Nephron progenitor cell (in vitro differentiated cells): Measurements from ENCODE around the gene LRRC10B.
A peak's percentile ranks its signal among the peaks of the same experiment; 100 is the strongest.

ENCODE experiments used
- DNase-seq: peaks from one replicate; pipeline ENCODE4 v3.0.0; 2021
- H3K27ac Mint-ChIP-seq: 2 replicates; pipeline ENCODE4 v1.8.0; 2021; ENCODE audit warnings: mild to moderate bottlenecking, moderate library complexity, mixed read lengths
- H3K27me3 Mint-ChIP-seq: 2 replicates; pipeline ENCODE4 v1.8.0; 2021; ENCODE audit warnings: mild to moderate bottlenecking, low read depth, mixed read lengths; ENCODE audit not compliant: poor library complexity
- H3K36me3 Mint-ChIP-seq: 2 replicates; pipeline ENCODE4 v1.8.0; 2021; ENCODE audit warnings: low read depth, mixed read lengths
- H3K4me1 Mint-ChIP-seq: 2 replicates; pipeline ENCODE4 v1.8.0; 2021; ENCODE audit warnings: mixed read lengths
- H3K4me3 Mint-ChIP-seq: 2 replicates; pipeline ENCODE4 v1.8.0; 2021; ENCODE audit warnings: mild to moderate bottlenecking, moderate library complexity, mixed read lengths
- H3K9me3 Mint-ChIP-seq: 2 replicates; pipeline ENCODE4 v1.8.0; 2021; ENCODE audit warnings: mild to moderate bottlenecking, moderate library complexity, mixed read lengths
- TF ChIP-seq, protein P1 (sequence below): fragments of 200-600 bp; sonication (generic); IDR thresholded peaks from 2 replicates; pipeline ENCODE4 v1.5.0; 2021; ENCODE audit warnings: antibody characterized with exemption

The LRRC10B gene

GRCh38 chr11:61518032-61518795 is 9.7 kb downstream of the LRRC10B start:
- Mint-ChIP-seq H3K27me3 (peaks cover 7% of the 10 kb centered on the region), H3K36me3 (no peaks in the 10 kb centered on the region), H3K27ac (no peak overlapping the region), H3K4me3 (no peak overlapping the region), H3K9me3 (no peaks in the 10 kb centered on the region), H3K4me1 (peaks cover 56% of the 10 kb centered on the region)
- DNase-seq = no peak
- TF ChIP-seq, protein P1, sequence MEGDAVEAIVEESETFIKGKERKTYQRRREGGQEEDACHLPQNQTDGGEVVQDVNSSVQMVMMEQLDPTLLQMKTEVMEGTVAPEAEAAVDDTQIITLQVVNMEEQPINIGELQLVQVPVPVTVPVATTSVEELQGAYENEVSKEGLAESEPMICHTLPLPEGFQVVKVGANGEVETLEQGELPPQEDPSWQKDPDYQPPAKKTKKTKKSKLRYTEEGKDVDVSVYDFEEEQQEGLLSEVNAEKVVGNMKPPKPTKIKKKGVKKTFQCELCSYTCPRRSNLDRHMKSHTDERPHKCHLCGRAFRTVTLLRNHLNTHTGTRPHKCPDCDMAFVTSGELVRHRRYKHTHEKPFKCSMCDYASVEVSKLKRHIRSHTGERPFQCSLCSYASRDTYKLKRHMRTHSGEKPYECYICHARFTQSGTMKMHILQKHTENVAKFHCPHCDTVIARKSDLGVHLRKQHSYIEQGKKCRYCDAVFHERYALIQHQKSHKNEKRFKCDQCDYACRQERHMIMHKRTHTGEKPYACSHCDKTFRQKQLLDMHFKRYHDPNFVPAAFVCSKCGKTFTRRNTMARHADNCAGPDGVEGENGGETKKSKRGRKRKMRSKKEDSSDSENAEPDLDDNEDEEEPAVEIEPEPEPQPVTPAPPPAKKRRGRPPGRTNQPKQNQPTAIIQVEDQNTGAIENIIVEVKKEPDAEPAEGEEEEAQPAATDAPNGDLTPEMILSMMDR = no peak

DNA sequence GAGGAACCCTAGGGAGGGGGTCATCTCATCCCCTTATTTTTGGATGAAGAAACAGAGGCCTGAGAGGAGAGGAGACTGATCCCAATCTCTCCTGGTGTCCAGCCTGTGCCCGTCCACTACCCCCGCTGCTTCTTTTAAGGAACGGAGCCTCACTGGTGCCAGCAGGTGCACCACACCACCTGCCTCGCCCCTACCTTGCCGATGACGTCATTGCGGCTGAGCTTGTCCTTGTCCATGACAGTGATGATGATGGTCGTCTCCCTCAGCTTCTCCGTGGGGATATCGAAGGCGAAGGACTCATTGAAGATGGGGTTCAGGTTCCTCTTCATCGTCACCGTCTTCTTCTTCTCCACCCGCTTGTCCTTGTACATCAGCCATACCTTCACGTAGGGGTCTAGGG is 14.3 kb downstream of the LRRC10B start:
- H3K9me3 Mint-ChIP-seq = no peaks in the 10 kb centered on the region
- no peaks in the 10 kb centered on the region for H3K36me3 Mint-ChIP-seq
- peaks cover 33% of the 10 kb centered on the region for H3K4me1 Mint-ChIP-seq
- TF ChIP-seq, protein P1 = no peak
- H3K27ac Mint-ChIP-seq = no peak overlapping the region
- H3K27me3 Mint-ChIP-seq = peaks cover 10% of the 10 kb centered on the region
- no peak overlapping the region for H3K4me3 Mint-ChIP-seq
- DNase-seq = no peak

DNA sequence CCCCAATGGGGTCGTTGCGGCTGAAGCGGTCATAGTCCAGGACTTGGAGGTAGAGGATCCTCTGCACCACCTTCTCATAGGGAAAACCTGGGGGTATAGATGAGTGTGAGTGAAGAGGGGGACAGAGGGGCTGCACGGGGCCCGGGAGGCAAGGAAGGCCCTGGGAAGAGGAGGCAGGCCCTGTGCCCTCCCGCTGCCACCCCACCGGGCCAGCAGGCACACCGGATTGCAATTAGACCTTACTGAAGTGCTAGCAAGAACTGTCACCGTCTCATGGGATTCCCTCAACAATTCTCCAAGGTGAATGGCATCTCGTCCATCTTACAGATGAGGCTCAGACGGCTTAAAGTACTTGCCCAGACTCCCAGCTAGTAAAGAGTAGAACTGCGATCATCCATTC is 15.9 kb downstream of the LRRC10B start:
- TF ChIP-seq, protein P1 = no peak
- no peaks in the 10 kb centered on the region for H3K9me3 Mint-ChIP-seq
- H3K27me3 Mint-ChIP-seq = peaks cover 10% of the 10 kb centered on the region
- H3K4me1 Mint-ChIP-seq = peaks cover 42% of the 10 kb centered on the region
- DNase-seq = no peak
- peak overlapping the region; percentile 89 for H3K27ac Mint-ChIP-seq
- no peak overlapping the region for H3K4me3 Mint-ChIP-seq
- no peaks in the 10 kb centered on the region for H3K36me3 Mint-ChIP-seq

- TF ChIP-seq, protein P1 = no peak
- H3K36me3 Mint-ChIP-seq = no peaks in the 10 kb centered on the region
- H3K27ac Mint-ChIP-seq = peak overlapping the region; percentile 89
- H3K9me3 Mint-ChIP-seq = no peaks in the 10 kb centered on the region
- H3K4me1 Mint-ChIP-seq = peaks cover 46% of the 10 kb centered on the region
- no peak overlapping the region for H3K4me3 Mint-ChIP-seq
- peaks cover 10% of the 10 kb centered on the region for H3K27me3 Mint-ChIP-seq
- no peak for DNase-seq
Measured at GRCh38 chr11:61524963-61525587, 16.5 kb downstream of the LRRC10B start.

DNA sequence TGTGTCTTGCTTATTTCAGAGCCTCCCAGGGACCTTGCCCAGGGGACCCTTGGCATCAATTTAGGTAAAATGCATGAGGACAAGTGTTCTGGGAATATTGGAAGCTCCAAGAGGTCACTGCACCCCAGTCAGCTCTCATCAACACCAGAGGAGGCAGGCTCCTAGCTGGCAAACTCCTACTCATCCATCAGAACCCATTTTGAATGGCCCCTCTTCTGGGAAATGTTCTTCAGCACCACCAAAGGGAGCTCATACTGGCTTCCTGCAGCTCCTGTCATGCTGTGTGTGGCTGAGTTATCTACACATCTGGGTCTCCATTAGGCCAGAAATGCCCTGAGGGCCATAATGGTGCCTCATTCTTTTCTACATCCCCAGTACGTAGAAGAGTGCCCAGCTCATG is 17.7 kb downstream of the LRRC10B start:
- Mint-ChIP-seq H3K27ac (no peak overlapping the region), H3K27me3 (peaks cover 10% of the 10 kb centered on the region), H3K4me1 (peaks cover 46% of the 10 kb centered on the region), H3K4me3 (no peak overlapping the region), H3K36me3 (no peaks in the 10 kb centered on the region), H3K9me3 (no peaks in the 10 kb centered on the region)
- TF ChIP-seq, protein P1 = no peak
- DNase-seq = no peak
